Adrenal gland (tissue), 12 donors: Measurements from ENCODE around the gene THBS4. TPM values are rescaled to one million over a fixed set of nuclear protein-coding genes. Genes with fewer than 3 reads are reported as not detected.
A peak's percentile ranks its signal among the peaks of the same experiment; 100 is the strongest.
"Not testable (repeated sequence)": the region's sequence is repeated elsewhere in the genome, so short reads cannot be mapped to it uniquely, and the experiment has no call there.

Experiments used
- DNase-seq, 7 donors: peaks; one replicate each; pipeline ENCODE4 v3.0.0-alpha.2; 2019 to 2020
- H3K27ac ChIP-seq, 5 donors: fragments of 200-600 bp; sonication (generic) in 4 of 5; 1 replicate in 3 of 5; 2 replicates in 2 of 5; pipeline versions ENCODE4 v1.5.1 to v1.8.0; 2016 to 2020; ENCODE audit warnings: mild to moderate bottlenecking in 1 of 5
- H3K27me3 ChIP-seq: fragments of 200-600 bp; 2 replicates; pipeline ENCODE4 v1.8.0; 2021
- H3K36me3 ChIP-seq, 2 donors: fragments of 200-600 bp; replicated peaks in 1 of 2; 1 replicate in 1 of 2; 2 replicates in 1 of 2; pipeline versions ENCODE4 v1.5.1 to v1.8.0; 2018 to 2022
- H3K4me1 ChIP-seq, 2 donors: fragments of 200-600 bp; replicated peaks in 1 of 2; 1 replicate in 1 of 2; 2 replicates in 1 of 2; pipeline versions ENCODE4 v1.5.1 to v1.8.0; 2018 to 2021
- H3K4me3 ChIP-seq, 4 donors: fragments of 200-600 bp; sonication (generic) in 3 of 4; one replicate each; pipeline ENCODE4 v1.5.1; 2016 to 2018
- H3K9me3 ChIP-seq, 3 donors: fragments of 200-600 bp; sonication (generic) in 1 of 3; replicated peaks in 1 of 3; 1 replicate in 2 of 3; 2 replicates in 1 of 3; pipeline versions ENCODE4 v1.5.1 to v1.8.0; 2016 to 2021
- CTCF ChIP-seq, 6 experiments: fragments of 450-650 bp in 4 of 6; fragments of 200-600 bp in 2 of 6; sonication (generic) in 1 of 6; IDR thresholded peaks; 1 replicate in 5 of 6; 2 replicates in 1 of 6; pipeline versions ENCODE4 v1.5.1 to v1.8.0; 2016 to 2021; ENCODE audit warnings: antibody characterized with exemption in 6 of 6, mild to moderate bottlenecking in 2 of 6, moderate library complexity in 1 of 6
- POLR2A ChIP-seq, 2 donors: fragments of 450-650 bp; IDR thresholded peaks; one replicate each; pipeline ENCODE4 v1.6.1; 2017; ENCODE audit warnings: antibody characterized with exemption in 2 of 2, mild to moderate bottlenecking in 2 of 2, moderate library complexity in 1 of 2
- WGBS, 4 donors: extraction: QIAGEN DNeasy Blood & Tissue Kit in 2 of 4; methylation state at CpG; one replicate each; pipeline versions ENCODE4 v1.1.5 to v1.1.7; 2013 to 2017; 5-methylcytosine and 5-hydroxymethylcytosine counted together
- intact Hi-C, 2 donors: fragments of 100-400 bp; cut with DNase I; formaldehyde crosslinking; loops; one replicate each; pipeline versions ENCODE4 v1.14.1 to v1.15.0; 2022 to 2023
- polyA plus RNA-seq, 3 donors: library from polyadenylated mRNA; stranded (reverse); fragments of 200-250 nt in 2 of 3; fragments of 350-450 nt in 1 of 3; fragmentation: Illumina TruSeq in 1 of 3; extraction: RNeasy Lipid Tissue Mini Kit (QIAGEN cat#74804) in 1 of 3; gene quantifications; one replicate each; pipeline ENCODE4 v1.2.3, GENCODE V29; 2013 to 2014
- total RNA-seq, 9 donors: library from RNA; depleted of rRNA in 4 of 9; stranded (reverse); fragments of >200 nt in 4 of 9; fragments of 120-200 nt in 1 of 9; fragmentation: NEBNext Ultra II Directional in 1 of 9; extraction: Animal tissue kit (Norgen Biotek cat#: 25700) in 1 of 9; gene quantifications; one replicate each; pipeline versions ENCODE4 v1.1.0 to v1.2.4, GENCODE V29; 2013 to 2023
- donor health status: healthy with polysubstance abuse.
- donor health status: Bipolar disorder and iron deficiency.
- donor health status: DM: yes; HTN: yes; CAD: no.
- donor health status: DM: no; HTN: no; CAD: no.
- donor health status: DM: no; HTN: no; CAD: no.
- donor health status: DM: yes; HTN: yes; CAD: no.

Gene THBS4
- total and polyA plus RNA-seq, 12 donors: 0.36 to 9.3 (median 2.1) TPM

DNA sequence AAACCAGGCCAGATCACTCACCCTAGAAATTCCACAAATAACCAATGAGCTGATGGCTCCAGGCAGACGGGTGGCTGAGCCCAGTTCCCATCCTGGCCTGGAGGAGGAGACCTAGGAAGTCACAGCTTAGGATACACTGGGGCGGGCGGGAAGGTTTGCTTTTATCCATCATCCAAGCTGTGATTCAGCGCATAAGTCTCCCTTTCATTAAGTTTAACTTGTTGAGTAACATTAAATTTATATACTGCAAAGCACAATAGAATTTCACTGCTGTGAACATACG, 55.7 kb downstream of the THBS4 start:
- H3K4me3 ChIP-seq: no peak overlapping the region
- no peaks in the 10 kb centered on the region for H3K27me3 ChIP-seq
- intact Hi-C loops: loop anchor here (5.0 to 10.0 kb wide), 2 partner anchors 184 to 216 kb away; no protein-coding TSS in a partner anchor
- no peak for DNase-seq
- H3K27ac ChIP-seq: no peak overlapping the region
- no peaks in the 10 kb centered on the region for H3K4me1 ChIP-seq
- TF ChIP-seq POLR2A (IDR thresholded peaks at IDR 0.05) (no peak), CTCF (IDR thresholded peaks at IDR 0.05) (no peak)
- 91 to 97% (median 95%) methylated on average over 5 of the region's 5 CpGs for WGBS, 4 donors
- H3K9me3 ChIP-seq: no peaks in the 10 kb centered on the region
- no peaks in the 10 kb centered on the region for H3K36me3 ChIP-seq

DNA sequence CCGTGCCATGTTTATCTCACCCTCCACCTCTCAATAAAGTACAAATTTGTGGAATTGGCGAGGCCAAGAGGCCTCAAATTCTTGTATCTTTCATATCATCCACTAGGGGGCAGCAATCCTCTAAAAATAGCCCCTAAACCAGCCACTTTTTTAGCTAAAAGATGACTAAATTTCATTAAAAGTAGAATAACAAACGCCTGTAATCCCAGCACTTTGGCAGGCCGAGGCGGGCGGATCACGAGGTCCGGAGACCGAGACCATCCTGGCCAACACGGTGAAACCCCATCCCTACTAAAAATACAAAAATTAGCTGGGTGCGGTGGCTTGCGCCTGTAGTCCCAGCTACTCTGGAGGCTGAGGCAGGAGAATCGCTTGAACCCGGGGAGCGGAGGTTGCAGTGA, 56.6 kb downstream of the THBS4 start:
- DNase-seq: peak in 5 of 7 donors; percentile 15 to 44 (median 26)
- intact Hi-C loops: loop anchor here (5.0 to 10.0 kb wide), 2 partner anchors 183 to 216 kb away; no protein-coding TSS in a partner anchor
- not testable (repeated sequence) for H3K4me1 ChIP-seq, H3K27me3 ChIP-seq, H3K27ac ChIP-seq, H3K4me3 ChIP-seq, H3K36me3 ChIP-seq, H3K9me3 ChIP-seq
- WGBS, 4 donors: 13 to 30% (median 23%) methylated on average over 15 of the region's 15 CpGs
- peak; percentile 73 to 87 (median 80) for TF ChIP-seq CTCF (IDR thresholded peaks at IDR 0.05)

DNA sequence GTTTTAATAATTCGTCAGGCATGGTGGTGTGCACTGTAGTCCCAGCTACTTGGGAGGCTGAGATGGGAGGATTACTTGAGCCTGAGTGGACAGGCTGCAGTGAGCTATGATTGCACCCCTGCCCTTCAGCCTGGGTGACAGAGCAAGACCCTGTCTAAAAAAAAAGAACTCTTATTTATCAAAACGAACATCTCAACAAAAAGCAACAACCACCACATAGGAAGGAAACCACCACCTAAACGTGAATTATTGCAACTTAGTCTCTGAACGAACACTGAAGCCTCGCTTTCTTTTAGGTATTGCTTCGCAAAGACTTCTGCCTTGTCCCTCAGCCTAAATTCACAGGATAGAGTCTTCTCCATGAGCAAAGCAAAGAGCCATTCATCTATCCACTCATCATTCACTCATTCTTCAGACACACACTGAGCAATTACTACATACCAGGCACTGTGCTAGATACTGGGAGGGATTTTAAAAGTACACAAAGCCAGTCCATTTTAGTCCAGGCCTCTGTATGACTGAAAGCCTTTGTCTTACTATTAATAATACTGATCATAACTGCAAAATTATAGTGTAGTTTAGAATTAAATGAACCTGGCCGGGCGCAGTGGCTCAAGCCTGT, 57.4 kb downstream of the THBS4 start:
- DNase-seq: no peak

DNA sequence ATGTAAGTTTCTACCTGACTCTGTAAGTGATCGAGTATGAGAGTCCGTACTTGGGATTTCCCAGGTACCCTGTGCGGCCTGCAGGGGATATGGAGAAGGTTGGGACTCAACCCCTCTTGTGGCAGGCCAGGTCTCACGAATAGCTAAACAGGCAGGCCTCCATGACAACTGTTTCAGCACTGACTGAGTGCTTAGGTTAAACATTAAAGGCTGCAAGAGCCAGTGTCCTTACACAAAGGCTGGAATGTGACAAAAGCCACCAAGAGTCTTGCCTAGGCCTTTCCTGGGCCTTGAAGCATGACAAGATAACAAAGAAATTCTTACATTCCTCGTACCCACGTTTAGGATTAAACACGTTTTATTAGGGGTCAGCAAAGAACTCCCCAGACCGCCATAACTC, 58.6 kb downstream of the THBS4 start:
- H3K36me3 ChIP-seq: no peaks in the 10 kb centered on the region
- no peak overlapping the region for H3K4me3 ChIP-seq
- DNase-seq: no peak
- whole genome bisulfite sequencing, 4 donors: 56 to 82% (median 75%) methylated on average over 7 to 8 of the region's 8 CpGs
- intact Hi-C loops: loop anchor here (5.0 to 10.0 kb wide), 2 partner anchors 181 to 214 kb away; no protein-coding TSS in a partner anchor
- no peak overlapping the region for H3K27ac ChIP-seq
- no peaks in the 10 kb centered on the region for H3K4me1 ChIP-seq
- TF ChIP-seq CTCF (IDR thresholded peaks at IDR 0.05) (no peak), POLR2A (IDR thresholded peaks at IDR 0.05) (no peak)
- H3K27me3 ChIP-seq: no peaks in the 10 kb centered on the region
- no peaks in the 10 kb centered on the region for H3K9me3 ChIP-seq

More for the DNA sequence above, 57.4 kb downstream of the THBS4 start:
- TF ChIP-seq CTCF (IDR thresholded peaks at IDR 0.05) (no peak), POLR2A (IDR thresholded peaks at IDR 0.05) (no peak)
- Histone ChIP-seq H3K27me3 (no peaks in the 10 kb centered on the region), H3K4me3 (no peak overlapping the region), H3K4me1 (no peaks in the 10 kb centered on the region), H3K27ac (no peak overlapping the region), H3K36me3 (no peaks in the 10 kb centered on the region), H3K9me3 (no peaks in the 10 kb centered on the region)
- WGBS, 4 donors: 74 to 91% (median 87%) methylated on average over 8 of the region's 8 CpGs
- intact Hi-C loops: loop anchor here (5.0 to 10.0 kb wide), 2 partner anchors 182 to 215 kb away; no protein-coding TSS in a partner anchor
